HCT116 (cell line): ENCODE measurements around the gene LSAMP. TPM values are rescaled to one million over a fixed set of nuclear protein-coding genes. Genes with fewer than 3 reads are reported as not detected.

ENCODE experiments used
- ATAC-seq: fragments of 200-7000 bp; cut with Tn5 transposase; 2 replicates; pipeline ENCODE4 v1.9.1; 2020; ENCODE audit warnings: mild to moderate bottlenecking, moderate library complexity
- BruUV-seq: library from RNA; stranded (reverse); fragments of 400-500 nt; replicated peaks from 2 replicates; lab custom pipeline; 2021; lab: Mats Ljungman, UMichigan
- CTCF ChIA-PET: fragments of 300-600 bp; sonication (Branson Sonifier 250); formaldehyde crosslinking; loops from one replicate; lab custom pipeline; 2021; ENCODE audit warnings: antibody characterized with exemption; lab: Charles Lee
- POLR2A ChIA-PET: fragments of 300-600, 350-600 bp; sonication (Branson Sonifier 250); formaldehyde crosslinking; loops from one replicate; lab custom pipeline; 2021; ENCODE audit warnings: antibody characterized with exemption; lab: Charles Lee
- RAD21 ChIA-PET, 2 experiments: fragments of 300-600 bp; sonication (Branson Sonifier 250); formaldehyde crosslinking; loops; one replicate each; lab custom pipeline; 2023; ENCODE audit warnings: low total read pairs in 2 of 2; ENCODE audit not compliant: uncharacterized antibody in 2 of 2, unreplicated experiment in 2 of 2, low non-redundant PET in 1 of 2; lab: Charles Lee
- DNase-seq: peaks from one replicate; pipeline ENCODE4 v3.0.0-alpha.2; 2010; ENCODE audit warnings: low read depth, low spot score
- H2AFZ ChIP-seq: fragments of 200-600 bp; shearing (Covaris generic), sonication (generic); 2 replicates; pipeline ENCODE4 v1.6.1; 2017; ENCODE audit warnings: low read depth, mixed run types, mixed read lengths, antibody characterized with exemption, low read length; ENCODE audit not compliant: poor library complexity, severe bottlenecking
- H3K27ac ChIP-seq: 2 replicates; pipeline ENCODE4 v1.5.1; 2012; ENCODE audit warnings: low read depth, low read length
- H3K27me3 ChIP-seq: fragments of 200-600 bp; sonication (generic); 2 replicates; pipeline ENCODE4 v1.6.1; 2016; ENCODE audit warnings: mixed run types, low read length, mixed read lengths; ENCODE audit not compliant: insufficient read depth
- H3K36me3 ChIP-seq, 2 experiments: fragments of 200-500 bp in 1 of 2; fragments of 200-600 bp in 1 of 2; sonication (Bioruptor generic) in 1 of 2; sonication (generic) in 1 of 2; 2 replicates each; pipeline versions ENCODE4 v1.5.1 to v1.6.1; 2014 to 2016; ENCODE audit warnings: low read length in 2 of 2, inconsistent platforms in 1 of 2, mixed read lengths in 1 of 2, mixed run types in 1 of 2; ENCODE audit not compliant: insufficient read depth in 2 of 2, control insufficient read depth in 1 of 2
- H3K4me1 ChIP-seq, 2 experiments: fragments of 200-600 bp in 1 of 2; sonication (generic) in 1 of 2; 2 replicates each; pipeline versions ENCODE4 v1.5.1 to v1.6.1; 2012 to 2017; ENCODE audit warnings: low read length in 2 of 2, inconsistent platforms in 1 of 2, mild to moderate bottlenecking in 1 of 2, mixed read lengths in 1 of 2, mixed run types in 1 of 2, moderate library complexity in 1 of 2; ENCODE audit not compliant: insufficient read depth in 2 of 2, control insufficient read depth in 1 of 2
- H3K4me2 ChIP-seq: fragments of 200-600 bp; sonication (generic); 2 replicates; pipeline ENCODE4 v1.6.1; 2017; ENCODE audit warnings: mixed run types, low read length, mixed read lengths
- H3K4me3 ChIP-seq, 2 experiments: fragments of 200-600 bp in 1 of 2; sonication (generic) in 1 of 2; replicated peaks in 1 of 2; 2 replicates each; pipeline ENCODE4 v1.5.1; 2011 to 2016; ENCODE audit warnings: low read length in 2 of 2, control low read depth in 1 of 2, low read depth in 1 of 2, mild to moderate bottlenecking in 1 of 2, mixed read lengths in 1 of 2, mixed run types in 1 of 2
- H3K79me2 ChIP-seq: fragments of 200-600 bp; sonication (generic); 2 replicates; pipeline ENCODE4 v1.6.1; 2017; ENCODE audit warnings: mild to moderate bottlenecking, mixed run types, low read length, moderate library complexity, mixed read lengths; ENCODE audit not compliant: insufficient read depth
- H3K9ac ChIP-seq: fragments of 200-600 bp; sonication (generic); 2 replicates; pipeline ENCODE4 v1.6.1; 2016; ENCODE audit warnings: low read length, mixed read lengths
- H3K9me2 ChIP-seq: fragments of 200-600 bp; sonication (generic), shearing (Covaris generic); 2 replicates; pipeline ENCODE4 v1.6.1; 2017; ENCODE audit warnings: mixed run types, mild to moderate bottlenecking, moderate library complexity; ENCODE audit not compliant: insufficient read depth
- H3K9me3 ChIP-seq, 2 experiments: fragments of 200-500 bp in 1 of 2; fragments of 200-600 bp in 1 of 2; sonication (Bioruptor generic) in 1 of 2; sonication (generic) in 1 of 2; 2 replicates each; pipeline ENCODE4 v1.6.1; 2014 to 2017; ENCODE audit warnings: low read length in 2 of 2, mixed read lengths in 2 of 2, inconsistent platforms in 1 of 2, low read depth in 1 of 2, mild to moderate bottlenecking in 1 of 2, mixed run types in 1 of 2, moderate library complexity in 1 of 2; ENCODE audit not compliant: control insufficient read depth in 1 of 2, insufficient read depth in 1 of 2
- H4K20me1 ChIP-seq: fragments of 200-600 bp; sonication (generic), shearing (Covaris generic); 2 replicates; pipeline ENCODE4 v1.6.1; 2017; ENCODE audit warnings: mixed run types, mild to moderate bottlenecking, moderate library complexity; ENCODE audit not compliant: insufficient read depth
- CBX3 ChIP-seq: IDR thresholded peaks from 2 replicates; pipeline ENCODE4 v1.6.1; 2012; ENCODE audit warnings: low read depth
- CEBPB ChIP-seq: IDR thresholded peaks from 2 replicates; pipeline ENCODE4 v1.6.1; 2012; ENCODE audit warnings: low read depth
- CTCF ChIP-seq, 3 experiments: fragments of 200-600 bp in 1 of 3; sonication (generic) in 1 of 3; IDR thresholded peaks in 2 of 3; conservative IDR thresholded peaks in 1 of 3; 2 replicates each; pipeline ENCODE4 v1.5.1; 2012 to 2017; ENCODE audit warnings: low read depth in 2 of 3, low read length in 2 of 3, antibody characterized with exemption in 1 of 3, borderline replicate concordance in 1 of 3, control low read depth in 1 of 3, mild to moderate bottlenecking in 1 of 3, mixed read lengths in 1 of 3, mixed run types in 1 of 3, moderate library complexity in 1 of 3; ENCODE audit not compliant: insufficient read depth in 1 of 3
- EGR1 ChIP-seq: IDR thresholded peaks from 2 replicates; pipeline ENCODE4 v1.6.1; 2012; ENCODE audit warnings: low read depth
- EZH2 ChIP-seq: fragments of 200-600 bp; sonication (generic); IDR thresholded peaks from 2 replicates; pipeline ENCODE4 v1.6.1; 2017; ENCODE audit warnings: antibody characterized with exemption, mixed run types
- EZH2phosphoT487 ChIP-seq: fragments of 200-600 bp; IDR thresholded peaks from 2 replicates; pipeline ENCODE4 v1.6.1; 2018; ENCODE audit warnings: antibody characterized with exemption, borderline replicate concordance
- JUND ChIP-seq: IDR thresholded peaks from 2 replicates; pipeline ENCODE4 v1.6.1; 2012
- POLR2A ChIP-seq: IDR thresholded peaks from 2 replicates; pipeline ENCODE4 v1.7.0; 2011; ENCODE audit warnings: borderline replicate concordance; ENCODE audit not compliant: insufficient read depth, insufficient read length; ENCODE audit errors: extremely low read depth
- RAD21 ChIP-seq: IDR thresholded peaks from 2 replicates; pipeline ENCODE4 v1.6.1; 2012; ENCODE audit warnings: low read depth, mild to moderate bottlenecking
- SIN3A ChIP-seq: IDR thresholded peaks from 2 replicates; pipeline ENCODE4 v1.6.1; 2012; ENCODE audit warnings: low read depth
- TCF7L2 ChIP-seq: IDR thresholded peaks from 2 replicates; pipeline ENCODE4 v1.7.0; 2011; ENCODE audit warnings: borderline replicate concordance, inconsistent platforms; ENCODE audit not compliant: insufficient read depth, insufficient read length; ENCODE audit errors: extremely low read depth
- YY1 ChIP-seq: IDR thresholded peaks from 2 replicates; pipeline ENCODE4 v1.6.1; 2011; ENCODE audit warnings: low read length, low read depth, moderate library complexity, mild to moderate bottlenecking; ENCODE audit not compliant: insufficient replicate concordance; ENCODE audit errors: extremely low read depth
- ZBTB33 ChIP-seq: IDR thresholded peaks from 2 replicates; pipeline ENCODE4 v1.6.1; 2011; ENCODE audit warnings: mild to moderate bottlenecking, low read length, moderate library complexity; ENCODE audit not compliant: insufficient replicate concordance; ENCODE audit errors: extremely low read depth
- ZNF274 ChIP-seq: fragments of 200-500 bp; sonication (Bioruptor generic); IDR thresholded peaks from 2 replicates; pipeline ENCODE4 v1.6.1; 2014; ENCODE audit warnings: mild to moderate bottlenecking, low read depth, low read length, inconsistent platforms
- intact Hi-C: fragments of 100-400 bp; cut with micrococcal nuclease; formaldehyde crosslinking; loops from 2 replicates; pipeline ENCODE4 v1.10.0; 2022
- total RNA-seq: library from RNA; stranded (reverse); gene quantifications from one replicate; pipeline ENCODE4 v1.2.1, GENCODE V29; 2021; ENCODE audit not compliant: unreplicated experiment

Gene LSAMP
- total RNA-seq, 1 experiment from 2014 or later, result 0.25 TPM

GRCh38 chr3:116190095-116190494, 255.2 kb downstream of the LSAMP start:
- H3K9me3 ChIP-seq, result no peaks in the 10 kb centered on the region
- DNase-seq, result no peak
- H3K79me2 ChIP-seq, result no peaks in the 10 kb centered on the region
- H3K9ac ChIP-seq, result no peak overlapping the region
- H3K9me2 ChIP-seq, result no peaks in the 10 kb centered on the region
- no peak overlapping the region for H3K4me2 ChIP-seq
- intact Hi-C loops, result no loop called here
- no peak overlapping the region for H3K4me3 ChIP-seq
- no TSS peak for BruUV-seq
- CTCF ChIA-PET, result no interaction called here
- RAD21 ChIA-PET, result no interaction called here
- H4K20me1 ChIP-seq, result no peaks in the 10 kb centered on the region
- ATAC-seq, result no peak
- H3K27me3 ChIP-seq, result 0 out of 2 replicates have a peak, but pooled peaks cover 7% of the 10 kb centered on the region
- TF ChIP-seq CEBPB, result no peak
- no peak for TF ChIP-seq POLR2A
- TF ChIP-seq SIN3A, result no peak
- TF ChIP-seq YY1, result no peak
- no peak for TF ChIP-seq RAD21
- no peak for TF ChIP-seq EZH2
- TF ChIP-seq ZBTB33, result no peak
- TF ChIP-seq EZH2phosphoT487, result no peak
- no peak for TF ChIP-seq JUND
- TF ChIP-seq CBX3, result no peak
- TF ChIP-seq EGR1, result no peak
- TF ChIP-seq ZNF274, result no peak
- TF ChIP-seq CTCF (IDR thresholded peaks at IDR 0.05 in 2 of 3, conservative IDR thresholded peaks at IDR 0.05 in 1 of 3; ENCODE audit: borderline replicate concordance in 1 of 3, insufficient read depth in 1 of 3, low read depth in 2 of 3, low read length in 2 of 3), result no peak
- no peak for TF ChIP-seq TCF7L2
- POLR2A ChIA-PET, result no interaction called here
- H3K36me3 ChIP-seq, result no peaks in the 10 kb centered on the region
- no peak overlapping the region for H2AFZ ChIP-seq
- no peaks in the 10 kb centered on the region for H3K4me1 ChIP-seq
- H3K27ac ChIP-seq, result no peak overlapping the region
